GOT3 (cell line): ENCODE measurements around the gene GAD1.

Experiments used
- DNase-seq: peaks from one replicate; lab custom pipeline; 2025; ENCODE audit warnings: mixed read lengths; lab: John Stamatoyannopoulos, UW

The GAD1 gene

DNA sequence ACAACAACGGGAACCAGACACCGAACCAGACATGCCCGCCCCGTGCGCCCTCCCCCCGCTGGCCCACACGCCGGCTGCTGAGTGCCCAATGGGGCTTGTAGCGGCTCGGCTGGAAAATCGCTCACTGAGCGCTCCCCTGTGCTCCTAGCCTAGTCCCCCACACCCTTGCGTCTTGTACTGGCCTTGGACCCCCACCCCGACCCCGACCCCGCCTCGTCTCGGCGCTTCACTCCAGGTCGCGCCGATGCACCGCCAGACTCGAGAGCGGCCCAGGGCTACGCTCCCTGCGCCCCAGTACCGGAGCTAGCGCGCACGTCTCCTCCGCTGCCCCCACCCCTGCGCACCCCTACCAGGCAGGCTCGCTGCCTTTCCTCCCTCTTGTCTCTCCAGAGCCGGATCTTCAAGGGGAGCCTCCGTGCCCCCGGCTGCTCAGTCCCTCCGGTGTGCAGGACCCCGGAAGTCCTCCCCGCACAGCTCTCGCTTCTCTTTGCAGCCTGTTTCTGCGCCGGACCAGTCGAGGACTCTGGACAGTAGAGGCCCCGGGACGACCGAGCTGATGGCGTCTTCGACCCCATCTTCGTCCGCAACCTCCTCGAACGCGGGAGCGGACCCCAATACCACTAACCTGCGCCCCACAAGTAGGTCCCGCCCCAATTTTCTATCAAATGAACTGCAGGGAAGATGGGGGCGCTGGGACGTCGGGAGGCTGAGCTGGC is 1.5 kb downstream of the GAD1 start:
- no peak for DNase-seq

DNA sequence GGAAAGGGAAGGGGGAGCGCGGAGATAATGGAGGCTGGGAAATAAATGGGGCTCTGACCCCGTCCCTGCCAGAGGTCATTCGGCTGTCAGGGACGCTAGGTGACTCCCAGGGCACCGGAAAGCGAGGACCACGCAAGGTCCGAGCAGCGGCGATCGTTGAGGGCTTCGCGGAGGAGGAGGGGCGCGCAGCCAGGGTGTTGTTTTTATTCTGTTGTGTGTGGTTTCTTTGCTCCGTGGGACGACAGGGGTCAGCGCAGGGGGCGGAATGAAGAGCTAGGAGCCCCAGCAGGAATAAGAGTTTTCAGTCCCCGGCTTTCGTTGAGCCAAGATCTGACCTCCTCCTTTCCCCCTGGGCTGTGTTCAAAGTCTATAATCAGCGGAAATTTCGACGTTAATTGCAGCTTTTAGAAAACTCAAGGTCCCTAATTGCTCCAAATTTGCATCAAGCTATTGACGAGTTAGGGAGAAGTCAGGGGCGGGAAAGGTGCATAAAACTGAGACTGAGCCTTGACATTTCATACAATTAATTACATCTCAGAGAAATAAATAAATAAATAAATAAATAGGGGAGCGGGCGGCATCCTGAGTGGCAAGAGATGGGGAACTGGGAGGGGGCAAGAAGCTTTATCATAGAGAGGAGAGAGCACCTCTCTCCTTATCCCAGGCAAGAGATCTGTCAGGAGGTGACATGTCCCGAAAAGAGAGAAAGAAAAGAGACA is 2.2 kb downstream of the GAD1 start:
- DNase-seq = no peak

DNA sequence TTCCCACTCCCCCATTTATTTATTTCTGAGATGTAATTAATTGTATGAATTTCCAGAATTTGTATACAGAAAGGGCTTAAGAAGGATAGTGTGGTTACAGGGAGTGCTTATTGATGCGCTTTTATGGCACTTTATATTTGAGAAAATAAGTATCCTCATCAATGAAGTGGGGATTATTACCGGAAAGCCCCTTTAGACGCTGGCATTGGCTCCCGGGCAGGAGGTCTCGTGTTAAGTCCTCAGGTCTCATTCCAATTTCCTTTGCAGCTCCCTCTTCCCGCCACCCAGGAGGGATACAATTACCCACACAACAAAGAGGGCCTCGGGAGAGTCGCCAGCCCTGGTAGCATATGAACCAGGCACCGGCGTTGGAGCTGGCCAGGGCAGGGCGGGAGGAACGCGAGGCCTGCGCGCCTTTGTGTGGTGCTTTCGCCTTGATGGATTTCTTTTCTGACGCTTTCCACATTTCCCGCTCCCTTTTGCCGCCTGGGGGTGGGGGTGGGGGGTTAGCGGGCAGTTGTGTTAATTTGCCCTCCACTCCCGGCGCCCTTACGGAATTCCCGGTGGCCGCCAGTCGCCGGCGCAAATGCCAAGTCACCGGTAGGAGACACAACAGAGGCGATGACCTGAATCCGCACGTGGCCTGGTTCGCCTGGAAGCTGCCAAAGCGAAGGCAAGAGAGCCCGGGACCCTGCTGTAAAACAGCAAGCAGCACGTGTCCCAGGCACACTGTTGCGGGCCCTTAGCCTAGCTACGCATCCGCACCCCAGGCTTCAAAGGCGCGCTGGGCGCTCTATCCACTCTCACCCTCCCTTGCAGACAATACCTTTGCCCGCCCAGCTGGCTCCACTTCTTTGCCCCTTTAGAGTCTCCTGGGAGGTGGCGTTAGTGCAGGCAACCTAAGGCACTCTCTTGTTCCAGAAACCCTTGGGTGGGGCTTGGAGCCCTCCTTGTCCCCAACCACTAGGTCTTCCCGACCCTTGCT is 3.3 kb downstream of the GAD1 start:
- DNase-seq = no peak

DNA sequence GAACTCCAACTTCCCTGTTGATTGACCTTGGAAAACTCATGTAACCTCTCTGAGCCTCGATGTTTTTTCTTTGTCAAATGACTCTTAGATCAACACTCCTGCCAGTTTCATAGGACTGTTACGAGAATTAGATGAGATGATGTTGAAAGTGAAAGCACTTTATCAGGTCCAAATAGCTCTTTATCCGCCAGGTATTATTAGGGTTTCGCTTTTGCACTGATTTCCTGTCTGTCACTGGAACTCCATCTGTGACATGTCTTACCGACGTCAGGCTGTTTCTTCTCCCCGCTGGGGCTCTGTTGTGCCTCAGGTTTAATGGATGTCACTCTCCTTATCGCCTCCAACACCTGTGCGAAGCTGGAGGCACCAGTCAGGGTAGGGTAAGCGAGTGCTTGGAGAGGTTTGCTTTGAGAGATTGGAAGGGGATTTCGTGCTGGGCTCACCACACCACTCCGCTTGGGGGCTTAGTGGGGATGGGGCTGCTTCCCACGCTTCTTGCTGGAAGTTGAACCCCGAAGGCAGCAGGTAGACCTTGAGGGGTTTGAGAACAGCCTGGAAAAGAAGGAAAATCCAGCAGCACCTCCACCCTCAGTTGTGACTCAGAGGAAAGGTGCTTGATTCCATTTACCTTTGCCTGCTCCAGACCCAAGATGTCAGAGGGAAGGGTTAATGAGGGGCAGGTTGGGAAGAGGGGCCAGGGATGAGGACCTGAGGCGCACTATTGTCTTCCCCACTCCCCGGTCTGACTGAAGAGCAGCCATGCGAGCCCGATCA is 4.3 kb downstream of the GAD1 start:
- no peak for DNase-seq

DNA sequence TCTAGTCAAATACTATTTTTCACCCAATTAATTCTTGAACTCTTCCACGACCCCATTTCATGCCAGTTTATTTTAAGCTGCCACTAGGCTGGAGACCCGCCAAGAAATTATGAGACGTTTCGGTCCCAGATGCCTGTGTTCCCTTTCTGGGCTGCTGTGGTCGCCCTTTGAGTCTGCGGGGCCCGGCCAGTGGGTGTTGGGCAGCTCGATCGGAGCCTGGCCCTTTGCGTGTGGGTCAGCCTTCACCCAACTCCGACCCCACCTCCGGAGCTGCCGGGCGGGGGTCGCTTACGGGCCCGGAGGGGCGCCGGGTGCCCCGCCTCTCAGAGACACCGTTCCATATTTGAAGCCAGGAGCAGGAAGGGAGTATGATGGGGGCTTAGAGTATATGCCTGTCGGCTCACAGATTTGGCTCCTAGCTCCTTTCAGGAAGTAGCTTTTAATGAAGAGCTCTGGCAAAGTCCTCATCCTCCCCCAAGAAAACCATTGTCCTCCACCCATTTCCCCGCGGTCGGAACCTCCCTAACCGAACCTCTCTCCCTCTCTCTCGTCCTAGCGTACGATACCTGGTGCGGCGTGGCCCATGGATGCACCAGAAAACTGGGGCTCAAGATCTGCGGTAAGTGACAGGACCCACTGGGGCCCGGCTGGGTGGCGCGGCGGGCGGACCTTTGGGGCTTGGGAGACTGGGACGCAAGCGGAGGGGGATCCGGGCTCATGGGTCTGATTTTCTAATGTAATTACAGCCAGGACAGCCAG is 5.0 kb downstream of the GAD1 start:
- no peak for DNase-seq

DNA sequence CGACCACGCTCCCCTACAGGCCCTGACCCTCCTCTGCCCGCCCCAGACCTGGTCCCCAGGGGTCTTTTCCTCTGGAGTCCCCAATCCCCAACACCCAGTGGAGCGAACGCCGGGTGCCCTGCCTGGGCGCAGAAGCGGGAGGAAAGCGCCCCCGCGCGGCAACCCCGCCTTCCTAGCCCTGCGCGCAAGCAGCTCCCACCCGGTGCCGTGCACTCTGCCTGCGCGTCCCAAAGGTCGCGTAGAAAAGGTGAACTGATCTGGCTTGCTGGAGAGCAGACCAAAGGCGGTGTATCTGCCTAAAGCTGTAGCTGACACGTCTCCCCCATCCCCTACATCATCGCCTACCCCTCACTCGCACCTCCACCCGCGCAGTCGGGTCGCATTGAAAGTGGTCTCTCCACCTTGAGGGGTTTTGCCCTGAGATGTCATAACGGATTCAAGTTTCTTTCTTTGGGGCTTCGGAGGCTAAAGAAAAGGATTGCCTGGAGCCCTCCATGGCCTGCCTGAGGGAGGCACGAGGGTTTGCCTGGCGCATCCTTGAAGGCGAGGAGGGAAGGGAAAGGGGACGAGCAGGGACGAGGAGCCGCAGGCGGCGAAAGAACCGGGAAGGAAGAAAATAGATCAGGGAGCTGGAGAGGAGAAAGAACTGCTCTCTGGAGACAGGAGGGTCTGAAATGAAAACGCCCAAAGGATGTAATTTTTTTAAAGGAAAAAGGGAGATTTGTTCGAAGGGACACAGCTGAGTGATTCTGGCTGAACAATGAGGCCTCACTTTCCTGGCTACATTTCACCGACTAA is 5.8 kb downstream of the GAD1 start:
- DNase-seq = no peak

DNA sequence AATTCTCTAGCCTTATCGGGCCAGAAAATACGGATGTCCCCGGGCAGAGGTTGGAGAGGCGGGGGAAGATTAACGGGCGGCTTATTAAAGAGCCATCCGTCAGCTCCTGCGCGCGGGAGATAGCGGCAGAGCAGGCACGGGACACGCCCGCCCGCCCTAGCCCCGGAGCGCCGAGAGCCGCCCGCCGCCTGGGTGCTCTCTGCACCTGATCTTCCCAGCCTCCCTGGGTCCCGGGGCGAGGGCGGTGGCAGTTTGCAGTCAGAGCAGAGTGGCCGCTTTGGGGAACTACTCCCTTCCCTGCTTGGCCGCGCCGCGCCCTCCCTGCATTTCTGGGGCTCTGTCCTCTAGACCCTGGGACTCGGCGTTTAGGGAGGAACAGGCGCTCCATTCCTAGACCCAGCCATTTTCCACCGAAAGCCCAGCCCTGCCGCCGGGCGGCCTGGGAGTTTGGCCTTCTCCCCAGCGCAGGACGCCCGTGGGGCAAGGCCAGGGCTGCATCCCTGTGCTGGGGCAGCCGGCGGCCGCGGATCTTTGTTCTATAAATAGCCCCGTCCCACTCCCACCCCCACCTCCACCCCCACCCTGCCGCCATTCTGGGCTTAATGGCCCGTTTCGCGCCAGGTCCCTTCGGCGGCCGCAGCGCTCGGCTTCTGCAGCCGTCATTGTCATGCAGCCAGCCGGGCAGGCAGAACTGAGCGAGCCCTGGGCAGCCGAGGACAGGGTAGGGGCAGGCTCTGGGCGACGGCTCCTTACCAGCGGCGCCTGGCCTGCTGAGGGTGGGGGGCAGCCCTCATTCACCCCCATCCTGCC is 6.6 kb downstream of the GAD1 start:
- DNase-seq = no peak

DNA sequence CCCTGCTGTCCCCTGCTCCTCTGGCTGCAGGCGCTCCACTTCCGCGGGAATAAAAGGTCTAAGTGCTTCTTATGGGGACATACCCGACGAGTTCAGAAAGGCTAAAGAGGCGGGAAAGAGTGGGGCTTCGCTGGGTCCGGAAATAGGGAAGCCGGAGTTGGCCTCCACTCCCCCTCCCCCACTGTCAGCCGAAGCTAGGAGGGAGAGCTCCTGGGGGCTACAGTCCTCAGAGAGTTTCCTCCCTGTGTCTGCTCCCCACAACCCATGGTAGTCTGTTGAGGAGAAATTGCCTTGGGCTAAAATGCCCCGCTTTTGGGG is 7.2 kb downstream of the GAD1 start:
- DNase-seq = no peak

DNA sequence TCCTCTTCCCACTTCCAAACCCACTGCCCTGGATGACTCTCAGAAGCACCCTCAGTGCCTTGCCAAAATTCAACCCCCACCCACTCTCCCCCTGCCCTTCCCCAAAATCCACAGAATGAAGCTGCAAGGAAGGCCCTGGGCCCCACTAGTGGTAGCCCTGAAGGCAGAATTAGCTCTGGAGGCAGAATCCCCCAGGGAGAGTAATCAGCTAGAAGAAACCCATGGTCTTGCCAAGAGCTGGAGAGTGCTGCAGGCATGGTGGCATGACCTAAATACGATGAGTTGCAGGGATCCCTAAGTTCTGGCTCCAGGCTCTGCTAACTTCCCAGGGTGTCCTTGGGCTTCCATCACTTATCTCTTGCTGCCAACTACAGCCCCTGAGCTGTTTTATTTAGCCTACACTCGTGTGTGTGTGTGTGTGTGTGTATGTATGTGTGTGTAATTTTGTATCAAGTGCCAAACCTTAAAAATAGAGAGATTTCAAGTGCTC is 7.9 kb downstream of the GAD1 start:
- DNase-seq = no peak

DNA sequence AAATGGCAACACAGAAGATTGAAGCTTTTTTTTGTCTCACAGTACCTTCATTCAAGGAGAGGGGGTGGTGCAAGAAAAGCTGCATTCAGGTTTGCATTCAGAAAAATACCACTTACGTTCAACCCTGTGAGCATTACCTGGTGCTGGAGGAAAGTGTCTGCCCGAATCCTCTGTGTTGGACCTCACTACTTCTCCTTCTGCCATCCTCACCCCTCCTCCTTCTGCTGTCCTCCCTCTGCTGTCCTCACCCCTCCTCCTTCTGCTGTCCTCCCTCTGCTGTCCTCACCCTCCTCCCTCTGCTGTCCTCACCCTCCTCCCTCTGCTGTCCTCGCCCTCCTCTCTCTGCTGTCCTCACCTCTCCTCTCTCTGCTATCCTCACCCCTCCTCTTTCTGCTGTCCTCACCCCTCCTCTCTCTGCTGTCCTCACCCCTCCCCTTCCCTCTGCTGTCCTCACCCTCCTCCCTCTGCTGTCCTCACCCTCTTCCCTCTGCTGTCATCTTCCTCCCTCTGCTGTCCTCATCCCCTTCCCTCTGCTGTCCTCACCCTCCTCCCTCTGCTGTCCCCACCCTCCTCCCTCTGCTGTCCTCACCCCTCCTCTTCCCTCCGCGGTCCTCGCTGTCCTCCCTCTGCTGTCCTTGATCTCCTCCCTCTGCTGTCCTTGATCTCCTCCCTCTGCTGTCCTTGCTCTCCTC is 11.3 kb downstream of the GAD1 start:
- DNase-seq = no peak

DNA sequence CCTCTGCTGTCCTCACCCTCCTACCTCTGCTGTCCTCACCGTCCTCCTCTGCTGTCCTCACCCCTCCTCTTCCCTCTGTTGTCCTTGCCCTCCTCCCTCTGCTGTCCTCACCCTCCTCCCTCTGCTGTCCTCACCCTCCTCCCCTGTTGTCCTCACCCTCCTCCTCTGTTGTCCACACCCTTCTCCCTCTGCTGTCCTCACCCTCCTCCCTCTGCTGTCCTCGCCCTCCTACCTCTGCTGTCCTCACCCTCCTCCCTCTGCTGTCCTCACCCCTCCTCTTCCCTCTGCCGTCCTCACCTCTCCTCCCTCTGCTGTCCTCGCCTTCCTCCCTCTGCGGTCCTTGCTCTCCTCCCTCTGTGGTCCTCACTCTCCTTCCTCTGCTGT is 11.8 kb downstream of the GAD1 start:
- DNase-seq = no peak

DNA sequence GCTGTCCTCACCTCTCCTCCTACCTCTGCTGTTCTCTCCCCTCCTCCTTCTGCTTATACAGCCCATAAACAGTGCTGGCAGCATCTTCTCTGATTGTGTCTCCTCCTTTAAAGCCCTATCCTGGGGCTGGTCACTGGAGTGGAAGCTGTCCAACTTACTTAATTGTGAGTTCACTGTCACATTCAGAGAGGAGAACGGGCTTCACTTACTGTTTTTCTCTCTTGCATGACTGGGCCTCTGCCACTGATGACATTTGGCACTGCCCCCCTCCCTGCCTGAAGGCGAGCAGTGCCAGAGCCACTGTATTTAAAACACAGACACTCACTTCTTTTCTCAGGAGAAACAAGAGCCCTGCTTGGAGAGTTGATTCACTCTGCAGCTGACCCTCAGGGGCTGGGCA is 12.3 kb downstream of the GAD1 start:
- no peak for DNase-seq

DNA sequence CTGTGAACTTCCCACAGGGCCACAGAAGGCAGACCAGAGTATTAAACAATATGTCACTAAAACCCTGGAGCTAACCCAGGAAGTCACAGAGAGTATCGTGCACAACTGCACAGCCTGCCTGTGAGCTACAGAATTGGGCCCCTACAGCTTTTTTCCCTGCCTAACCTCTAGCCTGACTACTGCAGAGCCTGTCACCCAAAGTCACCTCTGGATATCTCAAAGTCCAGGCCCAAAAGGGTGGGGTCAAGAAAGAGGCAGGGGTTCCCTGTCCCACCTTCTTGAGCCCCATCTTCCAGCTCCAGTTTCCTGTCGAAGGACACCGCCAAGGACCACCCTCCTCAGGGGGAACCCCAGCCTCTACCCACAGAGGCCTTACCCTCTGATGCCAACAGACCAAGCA is 13.5 kb downstream of the GAD1 start:
- DNase-seq = no peak

DNA sequence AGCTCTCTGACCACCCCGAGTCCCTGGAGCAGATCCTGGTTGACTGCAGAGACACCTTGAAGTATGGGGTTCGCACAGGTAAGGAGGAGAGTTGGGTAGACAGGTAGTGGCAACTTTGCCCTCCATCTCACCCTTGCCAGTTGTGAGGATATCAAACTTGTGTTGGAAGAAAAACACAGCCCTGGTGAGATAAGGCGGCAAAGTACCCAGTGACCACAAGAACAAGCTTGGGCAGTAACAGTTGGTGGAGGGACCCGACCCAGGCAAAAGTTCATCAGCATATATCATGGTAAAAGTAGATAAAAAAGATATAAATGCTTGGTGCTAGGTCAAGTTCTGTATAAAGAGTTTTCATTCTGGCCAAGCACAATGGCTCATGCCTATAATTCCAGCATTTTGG is 14.4 kb downstream of the GAD1 start:
- no peak for DNase-seq

DNA sequence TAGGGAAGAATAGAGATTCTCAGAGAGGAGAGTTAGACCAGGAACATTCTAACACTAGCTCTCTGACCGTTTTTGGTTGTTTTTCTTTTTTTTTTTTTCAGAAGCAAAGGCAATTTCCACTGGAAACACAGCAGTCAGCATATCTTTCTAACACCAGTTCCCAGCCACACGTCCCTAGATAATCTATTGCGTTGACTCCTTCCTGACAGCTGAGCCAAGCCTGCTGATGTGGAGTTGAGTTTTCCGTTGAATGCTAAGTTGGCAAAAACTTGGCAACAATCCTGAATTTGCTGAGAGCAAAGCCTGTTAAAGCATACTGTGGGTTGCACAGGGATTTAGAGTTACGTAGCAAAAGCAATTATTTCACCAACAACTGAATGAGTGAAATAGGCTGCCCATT is 19.3 kb downstream of the GAD1 start:
- no peak for DNase-seq

DNA sequence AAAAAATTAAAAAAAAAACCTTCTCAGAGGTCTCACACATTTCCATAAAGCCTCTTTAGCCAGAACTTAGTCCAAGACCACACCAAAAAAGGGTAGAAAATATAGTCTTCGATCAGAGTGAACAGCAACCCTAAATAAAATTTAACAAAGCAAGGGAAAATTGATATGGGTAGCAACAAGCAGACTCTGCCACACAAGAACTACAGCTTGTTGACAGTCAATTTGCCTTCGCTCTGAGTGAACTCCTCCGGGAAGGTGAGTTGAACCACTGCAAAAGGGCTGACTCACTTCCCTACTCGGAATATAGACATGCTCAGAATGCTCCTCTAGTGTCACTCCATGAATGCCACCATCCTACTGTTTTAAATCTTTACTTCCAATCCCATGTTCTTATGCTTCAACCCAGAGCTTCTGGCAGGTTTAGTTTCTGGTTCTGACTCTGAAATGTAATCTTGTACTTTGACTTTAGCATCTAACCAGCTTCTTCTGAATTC is 24.1 kb downstream of the GAD1 start:
- DNase-seq = no peak

DNA sequence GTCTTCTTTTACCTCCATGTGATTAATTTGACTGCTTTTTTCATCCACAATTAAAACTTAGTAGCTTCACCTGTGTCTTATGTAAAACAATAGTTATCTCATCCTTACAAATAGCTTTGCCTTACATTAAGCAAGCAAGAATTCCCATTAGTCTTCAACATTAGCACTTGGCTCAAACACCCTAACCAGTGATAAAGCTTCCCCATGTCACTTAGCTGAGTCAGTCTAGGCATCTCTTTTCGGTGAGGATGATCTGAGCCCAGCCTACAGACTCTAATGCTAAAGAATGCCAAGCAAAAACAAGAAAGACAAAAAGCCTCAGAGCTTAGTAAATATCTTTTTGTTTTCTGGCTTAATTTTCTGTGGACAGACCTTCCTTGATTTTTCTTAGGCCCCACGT is 26.1 kb downstream of the GAD1 start:
- DNase-seq = no peak

DNA sequence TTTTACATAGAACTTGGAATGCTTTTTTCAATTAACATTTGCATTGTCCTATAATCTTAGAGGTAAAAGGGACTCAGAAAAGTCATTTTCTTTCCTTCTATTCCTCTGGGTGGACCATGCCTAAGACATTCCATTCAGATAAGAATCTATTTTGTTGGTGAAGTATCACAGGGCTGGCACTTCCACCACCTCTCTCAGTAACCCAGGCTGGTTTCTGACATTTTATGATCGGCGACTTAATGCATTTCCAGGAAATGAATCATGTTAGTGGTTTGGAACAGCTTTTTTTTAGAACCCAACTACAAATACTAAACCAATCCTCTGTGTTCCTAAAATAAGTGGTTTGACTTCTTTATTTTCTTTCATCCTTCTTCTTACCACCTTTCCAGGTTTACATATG is 27.0 kb downstream of the GAD1 start:
- DNase-seq = no peak

DNA sequence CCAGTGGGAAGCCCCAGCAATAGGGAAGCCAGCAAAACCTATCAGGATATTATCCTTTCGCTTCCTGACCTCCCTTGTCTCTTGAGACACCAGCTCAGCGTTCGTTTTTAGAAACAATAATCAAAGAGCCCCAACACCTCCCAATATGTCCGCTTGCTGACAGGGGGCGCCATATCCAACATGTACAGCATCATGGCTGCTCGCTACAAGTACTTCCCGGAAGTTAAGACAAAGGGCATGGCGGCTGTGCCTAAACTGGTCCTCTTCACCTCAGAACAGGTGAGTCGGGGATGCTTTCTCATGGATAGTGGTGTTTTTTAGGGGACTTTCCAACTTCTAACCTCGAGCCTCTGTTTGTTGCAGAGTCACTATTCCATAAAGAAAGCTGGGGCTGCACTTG is 28.7 kb downstream of the GAD1 start:
- no peak for DNase-seq
